ENCODE data around the gene FGF14.

Gene FGF14

DNA sequence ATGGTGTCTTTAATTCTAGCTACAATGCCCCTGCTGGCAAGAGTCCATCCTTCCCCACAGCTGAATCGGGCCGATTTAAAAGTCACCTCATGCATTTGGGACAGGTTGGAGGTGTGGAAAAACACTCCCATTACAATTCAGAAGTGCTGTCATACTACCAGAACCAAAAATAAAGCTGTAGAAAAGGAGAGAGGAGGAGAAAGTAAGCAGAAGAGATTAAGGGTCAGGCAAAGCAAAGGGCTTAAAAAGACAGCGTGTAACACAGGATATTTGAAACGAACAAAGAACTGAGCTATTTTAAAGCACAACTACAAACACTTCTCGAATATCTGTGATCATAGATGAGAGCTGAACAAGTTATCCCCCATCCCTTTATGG is 90.4 kb downstream of the FGF14 start:
- DNase-seq (ENCODE audit: low read depth in 1 of 2, low spot score in 1 of 2), result no peak

DNA sequence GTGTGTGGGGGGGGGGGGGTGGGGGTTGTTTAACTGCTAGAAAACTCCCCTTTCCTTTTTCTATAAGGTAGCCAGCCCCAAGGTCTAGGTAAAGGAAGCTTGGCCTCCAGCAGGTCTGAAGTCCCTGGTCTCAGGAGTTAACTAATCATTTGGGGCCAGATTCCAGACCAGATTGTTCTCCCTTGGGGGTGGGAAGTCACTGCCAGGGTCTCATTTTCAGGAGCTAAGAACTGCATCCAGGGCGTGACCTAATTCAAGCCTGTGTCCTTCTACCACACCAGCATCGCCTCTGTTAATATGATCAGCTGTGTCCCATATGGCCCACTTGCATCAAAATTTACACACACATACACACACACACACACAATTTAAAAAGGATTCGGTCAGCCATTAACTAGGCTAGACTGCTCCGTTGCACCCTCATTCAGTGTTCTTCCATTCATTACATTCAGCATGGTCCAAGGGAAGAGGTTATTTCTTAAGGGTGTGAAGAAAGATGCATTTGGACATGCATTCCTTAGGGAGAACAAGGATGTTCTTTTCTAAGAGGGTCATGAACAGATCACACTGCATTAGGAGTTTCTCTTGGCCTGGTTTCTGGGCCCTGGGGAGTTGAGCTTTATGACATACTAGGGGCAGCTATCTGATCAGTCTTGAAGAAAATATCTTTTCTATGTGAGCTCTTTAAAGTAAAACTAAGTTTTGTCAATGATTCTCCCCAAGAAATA is 91.0 kb downstream of the FGF14 start:
- no peak for DNase-seq (ENCODE audit: low read depth in 1 of 2, low spot score in 1 of 2)

DNA sequence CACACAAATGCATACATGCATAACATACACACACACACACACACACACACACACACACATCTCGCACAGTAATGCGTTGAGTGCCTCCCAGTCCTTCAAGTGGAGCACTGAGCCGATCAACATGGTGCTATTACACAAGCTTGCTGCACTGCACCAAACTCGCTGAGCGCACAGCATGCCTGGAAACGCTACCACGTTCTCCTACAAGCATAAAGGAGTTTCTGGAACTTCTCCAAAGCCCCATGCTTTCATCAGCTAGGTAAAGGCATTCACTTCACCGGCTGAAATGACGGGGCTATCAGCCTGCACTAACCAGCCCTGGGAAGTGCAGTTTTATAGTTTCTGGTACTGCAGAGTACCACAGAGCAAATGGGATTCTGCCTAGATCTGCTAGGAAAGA is 92.7 kb downstream of the FGF14 start:
- no peak for DNase-seq (ENCODE audit: low read depth in 1 of 2, low spot score in 1 of 2)

DNA sequence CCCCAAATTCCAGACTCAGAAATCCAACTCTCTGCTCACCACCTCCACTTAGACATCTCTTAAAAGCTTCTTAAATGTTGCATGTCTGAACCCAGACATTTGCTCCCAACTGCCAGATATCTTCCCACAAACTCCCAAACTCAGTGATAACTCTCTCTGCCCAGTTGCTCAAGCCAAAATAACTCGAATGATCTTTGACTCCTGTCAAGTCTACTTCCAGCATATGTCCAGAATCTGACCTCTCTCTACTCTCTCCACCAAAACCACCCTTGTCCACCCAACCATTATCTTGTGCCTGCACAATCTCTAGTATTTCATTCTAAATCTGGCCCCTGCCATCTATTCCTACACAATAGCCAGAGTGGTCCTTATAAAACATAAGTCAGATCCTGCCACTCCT is 99.3 kb downstream of the FGF14 start:
- DNase-seq (ENCODE audit: low read depth in 1 of 2, low spot score in 1 of 2), result no peak

DNA sequence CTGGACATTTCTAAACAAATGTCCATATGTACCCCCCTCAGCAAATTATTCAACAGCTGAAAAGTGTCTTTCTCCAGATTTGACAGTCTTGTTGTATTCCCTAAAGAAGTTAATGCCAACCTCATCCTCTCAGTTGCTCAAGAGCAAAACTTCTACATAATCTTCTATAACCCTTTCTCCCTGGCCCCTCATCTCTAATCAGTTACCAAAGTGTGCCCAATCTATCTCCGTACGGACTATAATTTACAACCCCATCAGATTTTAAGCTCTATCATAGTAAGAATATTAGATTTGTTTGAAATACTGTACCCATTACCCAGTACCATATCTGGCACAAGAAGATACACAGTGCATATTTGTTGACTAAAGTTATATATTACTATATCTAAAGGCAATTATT is 101.5 kb downstream of the FGF14 start:
- DNase-seq (ENCODE audit: low read depth in 1 of 2, low spot score in 1 of 2), result no peak

DNA sequence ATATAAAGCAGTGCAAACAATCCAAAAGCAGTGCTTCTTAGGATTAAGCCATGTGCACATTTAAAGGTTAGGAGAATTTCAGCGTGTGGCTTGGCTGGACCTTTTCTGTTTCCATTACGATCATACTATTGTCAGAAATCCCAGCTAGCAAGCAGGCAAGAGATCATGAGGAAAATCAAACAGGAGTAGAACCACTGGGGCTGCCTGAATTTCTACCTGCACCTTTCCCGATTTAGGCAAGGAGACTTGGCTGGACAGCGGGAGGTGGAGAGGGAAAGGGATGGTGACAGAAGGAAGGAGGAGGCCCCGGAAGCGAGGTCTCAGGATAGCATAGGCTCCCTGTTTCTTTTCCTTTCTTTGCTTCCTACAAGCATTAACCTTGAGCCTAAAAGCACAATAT is 102.5 kb downstream of the FGF14 start:
- no peak for DNase-seq (ENCODE audit: low read depth in 1 of 2, low spot score in 1 of 2)

DNA sequence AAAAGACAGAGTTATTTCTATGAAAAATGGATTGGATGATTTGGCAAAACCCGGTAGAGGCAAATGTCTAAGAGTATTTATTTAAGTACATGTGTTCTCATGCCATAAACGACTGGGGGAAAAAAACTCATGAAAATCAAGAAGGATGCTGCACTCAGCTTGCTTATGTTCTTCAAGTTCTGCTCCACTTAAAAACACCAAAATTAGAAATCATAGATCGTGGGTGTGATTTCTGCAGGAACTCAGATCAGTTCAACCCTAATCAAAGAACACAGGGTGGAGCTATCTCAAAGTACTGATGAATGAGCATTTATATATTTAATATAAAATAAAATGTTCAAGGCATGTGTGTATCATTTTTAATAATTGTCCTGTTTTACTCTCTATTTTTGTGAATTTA is 103.8 kb downstream of the FGF14 start:
- no peak for DNase-seq (ENCODE audit: low read depth in 1 of 2, low spot score in 1 of 2)

DNA sequence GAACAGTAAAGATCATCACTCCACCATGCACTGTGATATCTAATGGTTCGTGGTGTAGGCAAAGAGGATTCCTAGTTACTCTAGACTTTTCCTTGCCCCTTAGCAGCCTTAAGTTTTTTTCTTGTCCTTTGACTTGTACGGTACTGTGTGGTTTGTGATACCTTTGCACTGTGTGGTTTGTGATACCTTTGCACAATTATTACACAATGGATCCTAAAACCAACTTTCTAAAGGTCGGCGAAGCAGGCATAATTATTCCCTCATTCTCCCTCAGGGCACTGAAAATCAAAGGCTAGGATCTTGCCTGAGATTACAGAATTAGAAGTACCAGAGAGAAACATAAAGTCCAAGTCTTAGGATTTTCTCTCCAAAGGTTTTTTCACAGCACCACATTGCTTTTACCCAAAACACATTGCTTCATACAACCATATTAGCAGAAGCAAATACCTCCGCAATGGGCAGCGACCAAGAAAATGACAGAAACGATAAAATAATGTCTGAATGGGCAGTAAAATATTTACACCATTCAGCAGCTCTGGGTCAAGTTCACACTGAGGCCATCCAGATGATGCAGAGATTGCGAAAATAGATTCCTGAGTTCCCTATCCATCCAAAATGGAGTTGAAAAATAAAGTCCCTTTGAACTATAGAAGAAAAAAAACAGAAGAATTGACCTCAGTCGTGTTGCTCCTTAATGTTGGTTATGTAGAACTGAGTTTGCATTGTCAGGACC is 106.4 kb downstream of the FGF14 start:
- no peak for DNase-seq (ENCODE audit: low read depth in 1 of 2, low spot score in 1 of 2)

DNA sequence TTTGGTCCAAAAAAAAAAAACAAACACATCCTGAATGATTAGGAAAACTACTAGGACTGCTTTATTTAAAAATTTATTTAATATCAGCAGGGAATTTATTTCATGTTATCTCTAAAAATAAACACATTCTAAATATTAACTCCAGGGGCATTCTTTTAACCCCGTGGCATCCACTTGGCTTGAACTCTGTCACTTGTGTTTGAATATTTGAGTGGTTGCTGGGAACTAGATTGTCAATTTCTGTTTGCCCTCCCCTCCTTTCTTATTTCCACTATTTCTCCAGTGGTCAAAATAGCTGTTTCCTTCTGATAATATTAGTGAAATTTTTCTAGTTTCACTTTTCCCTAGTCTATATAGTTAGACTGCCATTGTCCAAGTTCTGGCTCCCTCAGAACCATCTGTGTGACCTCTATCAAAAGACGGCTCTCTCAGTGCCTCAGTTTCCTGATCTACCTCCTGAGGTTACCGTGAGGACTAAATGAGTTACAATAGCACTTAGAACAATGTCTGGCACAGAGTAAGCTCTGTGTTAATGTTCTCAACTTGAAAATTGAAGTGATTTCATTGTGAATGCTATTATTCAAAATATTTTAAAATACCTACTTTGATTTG is 107.3 kb downstream of the FGF14 start:
- DNase-seq (ENCODE audit: low read depth in 1 of 2, low spot score in 1 of 2), result no peak

DNA sequence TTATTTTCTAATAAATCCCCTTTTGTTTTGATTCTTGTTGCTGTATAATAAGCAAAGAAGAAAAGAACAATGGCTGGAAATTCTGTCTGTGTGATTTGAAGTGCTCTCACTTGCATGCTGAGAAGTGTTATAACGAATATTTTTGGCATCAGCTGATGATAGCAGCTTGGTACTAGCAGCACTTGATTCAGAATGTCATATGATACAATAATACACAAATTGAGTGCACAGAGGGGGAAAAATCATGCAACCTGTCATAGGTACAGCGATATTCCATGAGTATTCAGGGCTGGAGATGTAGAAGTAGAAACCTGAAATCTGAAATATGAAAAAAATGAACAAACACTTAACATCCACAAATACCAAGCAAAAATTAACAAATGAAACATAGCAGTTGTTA is 108.1 kb downstream of the FGF14 start:
- no peak for DNase-seq (ENCODE audit: low read depth in 1 of 2, low spot score in 1 of 2)

DNA sequence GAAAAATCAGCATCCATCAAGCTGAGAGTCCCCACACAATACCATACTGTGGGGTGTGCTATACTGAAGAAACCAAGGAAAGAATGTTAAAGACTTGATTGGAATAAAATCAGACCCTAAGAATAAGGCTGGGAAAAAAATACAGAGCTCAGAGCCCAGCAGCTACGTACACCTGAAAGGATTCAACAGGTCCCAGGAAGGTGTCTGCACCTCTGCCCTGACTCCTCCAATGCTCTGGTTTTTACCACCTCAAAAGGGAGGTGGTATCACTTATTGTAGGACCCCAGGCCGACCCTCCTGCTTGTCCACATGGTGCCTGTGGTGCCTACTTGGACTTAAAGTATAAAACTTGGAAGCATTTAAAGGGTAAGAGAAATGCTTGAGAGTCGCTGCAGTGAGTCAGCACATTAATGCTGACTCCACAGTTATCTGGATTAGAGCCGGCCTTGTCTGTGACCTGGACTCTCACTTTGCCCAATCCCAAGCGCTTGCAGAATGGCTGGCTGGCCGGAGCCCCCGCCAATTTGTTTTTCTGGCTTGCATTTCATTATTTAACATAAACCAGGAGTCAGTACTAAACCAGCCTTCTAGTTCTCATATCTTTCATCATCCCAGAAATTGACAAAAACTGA is 110.1 kb downstream of the FGF14 start:
- no peak for DNase-seq (ENCODE audit: low read depth in 1 of 2, low spot score in 1 of 2)

DNA sequence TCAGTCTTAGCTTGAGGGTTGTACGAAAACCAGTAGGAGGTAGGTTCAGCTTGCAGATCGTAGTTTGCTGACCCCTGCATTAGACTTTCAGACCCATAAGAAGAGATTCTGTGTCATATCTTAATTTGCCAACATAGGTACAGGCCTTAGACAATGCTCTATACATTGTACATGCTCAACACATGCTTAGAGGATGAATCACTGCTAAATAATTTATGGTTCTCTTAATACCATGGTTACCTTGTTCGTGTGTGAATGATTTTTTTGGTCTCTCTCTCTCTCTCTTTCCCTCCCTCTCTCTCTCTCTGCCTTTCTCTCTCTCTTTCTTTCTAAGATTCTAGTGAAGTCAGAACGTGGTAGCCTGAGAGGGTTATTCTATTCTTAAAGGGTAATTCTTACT is 112.2 kb downstream of the FGF14 start:
- no peak for DNase-seq (ENCODE audit: low read depth in 1 of 2, low spot score in 1 of 2)

DNA sequence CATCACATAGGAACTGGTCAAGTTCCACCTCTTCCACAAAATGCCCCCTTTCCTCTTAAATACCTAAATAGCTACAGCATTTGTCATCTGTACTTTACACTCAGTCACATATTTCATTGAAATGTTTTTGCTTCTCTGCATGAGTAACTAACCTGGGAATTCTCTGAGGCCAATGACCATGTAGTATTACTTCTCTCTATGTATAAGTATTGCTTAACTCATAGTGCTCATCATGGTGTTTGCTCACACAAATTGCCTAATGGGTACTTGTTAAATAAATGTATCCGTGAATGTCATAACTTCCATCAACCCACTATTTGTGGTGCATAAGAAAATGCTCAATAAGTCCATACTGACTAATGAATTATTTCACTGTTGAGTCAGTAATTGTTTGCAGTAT is 115.5 kb downstream of the FGF14 start:
- DNase-seq (ENCODE audit: low read depth in 1 of 2, low spot score in 1 of 2), result no peak

DNA sequence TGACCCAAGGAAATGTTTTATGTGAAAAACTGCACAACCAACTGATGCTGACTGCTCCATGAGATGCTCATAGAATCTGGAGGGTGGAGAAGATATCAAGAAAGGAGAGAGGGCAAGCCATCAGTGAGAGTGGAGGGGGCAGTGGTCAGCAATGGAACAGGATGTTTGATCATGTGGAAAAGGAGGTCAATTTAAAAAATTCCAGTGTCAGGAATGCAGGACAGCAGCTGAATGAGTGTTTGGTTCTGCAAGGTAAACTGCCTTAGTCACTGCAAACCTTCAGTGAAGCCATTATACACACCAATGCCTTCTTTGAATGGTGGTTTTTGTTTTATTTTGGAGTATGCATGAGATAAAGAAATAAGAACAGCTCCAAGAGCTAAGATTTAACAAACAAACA is 121.5 kb downstream of the FGF14 start:
- DNase-seq (ENCODE audit: low read depth in 1 of 2, low spot score in 1 of 2), result no peak

DNA sequence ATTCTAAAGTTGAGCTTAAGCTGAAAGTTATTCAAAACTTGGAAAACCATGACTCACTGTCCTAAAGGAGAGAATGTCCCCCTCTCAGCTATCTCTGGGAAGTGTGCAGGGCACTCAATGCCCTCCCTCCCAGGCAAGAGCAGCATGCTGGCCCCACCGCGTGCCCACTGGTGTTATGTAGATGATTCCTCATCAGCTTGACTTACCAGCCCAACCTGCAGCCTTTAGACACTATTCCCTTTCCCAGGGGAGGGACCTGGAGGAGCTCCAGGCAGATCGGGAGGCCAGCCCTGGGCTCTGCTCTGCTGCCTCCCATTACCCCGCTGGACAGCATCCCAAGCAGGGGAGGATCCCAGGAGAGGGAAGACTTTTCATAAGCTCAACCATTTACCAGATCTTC is 124.6 kb downstream of the FGF14 start:
- no peak for DNase-seq (ENCODE audit: low read depth in 1 of 2, low spot score in 1 of 2)

DNA sequence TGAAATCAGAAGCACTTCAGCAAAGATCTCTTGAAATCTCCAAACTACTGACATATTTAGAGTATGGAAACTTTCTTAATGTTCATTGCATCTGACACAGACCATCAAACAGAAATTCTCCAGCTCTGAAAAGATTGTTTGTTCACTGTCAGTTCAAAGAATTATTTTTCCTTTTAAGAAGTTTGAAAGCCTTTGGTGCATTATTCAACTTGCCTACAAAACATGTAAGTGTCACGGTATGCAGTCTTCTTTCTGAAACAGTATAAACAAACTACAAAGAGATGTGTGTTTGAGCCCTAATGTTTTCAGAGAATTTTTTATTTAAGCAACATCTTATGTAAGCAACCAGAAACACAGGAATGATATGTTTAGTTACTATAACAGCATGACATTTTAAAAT is 125.4 kb downstream of the FGF14 start:
- DNase-seq (ENCODE audit: low read depth in 1 of 2, low spot score in 1 of 2), result no peak

DNA sequence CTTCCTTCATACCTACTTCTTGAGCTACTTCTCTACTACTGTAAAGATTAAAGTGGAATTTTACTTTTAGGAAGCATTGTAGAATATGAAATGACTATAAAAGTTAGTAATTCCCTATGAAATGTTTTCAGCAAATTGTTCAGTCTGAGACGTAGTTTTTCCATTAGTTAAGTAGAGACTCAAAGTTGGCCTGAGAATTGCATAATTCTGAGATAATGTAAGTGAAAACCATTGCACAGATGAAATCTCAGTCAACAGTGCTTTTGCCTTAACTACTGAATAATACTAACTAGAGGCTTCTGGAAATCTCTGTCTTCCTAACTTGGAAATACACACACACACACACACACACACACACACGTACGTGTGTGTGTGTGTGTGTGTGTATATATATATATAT is 125.9 kb downstream of the FGF14 start:
- no peak for DNase-seq (ENCODE audit: low read depth in 1 of 2, low spot score in 1 of 2)

DNA sequence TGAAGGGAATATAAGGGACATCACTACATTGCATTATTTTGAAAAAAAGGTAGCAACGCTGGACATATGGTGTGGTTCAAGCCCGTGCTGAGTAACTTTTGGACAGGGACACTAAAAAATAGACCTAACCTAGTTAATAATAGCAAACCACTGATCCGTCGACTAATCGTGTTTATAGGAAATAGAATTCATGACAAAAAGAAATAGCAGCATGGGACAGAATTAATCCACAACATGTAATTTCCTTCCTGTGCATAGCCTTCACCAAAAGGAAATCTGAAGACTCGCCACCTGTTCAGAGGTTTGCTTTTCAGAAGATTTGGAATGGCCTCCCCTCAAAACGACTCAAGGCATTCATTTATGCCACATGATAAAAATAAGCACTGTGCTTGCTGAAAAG is 128.7 kb downstream of the FGF14 start:
- DNase-seq (ENCODE audit: low read depth in 1 of 2, low spot score in 1 of 2), result no peak

DNA sequence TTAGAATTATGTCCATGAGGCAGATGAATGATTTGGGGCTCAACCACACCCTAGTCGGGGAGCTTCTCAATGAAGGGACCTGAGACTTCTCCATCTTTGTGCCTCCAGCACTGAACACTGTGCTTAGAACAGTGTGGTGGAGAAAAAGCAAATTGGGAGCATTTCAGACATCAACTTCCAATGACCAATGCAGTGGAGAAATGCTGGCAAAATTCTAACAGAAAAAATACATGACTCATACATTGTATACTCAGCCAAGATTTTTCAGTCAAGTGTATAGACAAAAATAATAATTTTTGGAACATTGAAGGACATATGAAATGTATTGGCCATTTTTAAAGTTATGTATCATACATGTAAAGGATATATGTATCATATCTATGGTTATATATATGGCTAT is 134.7 kb downstream of the FGF14 start:
- DNase-seq (ENCODE audit: low read depth in 1 of 2, low spot score in 1 of 2), result no peak

DNA sequence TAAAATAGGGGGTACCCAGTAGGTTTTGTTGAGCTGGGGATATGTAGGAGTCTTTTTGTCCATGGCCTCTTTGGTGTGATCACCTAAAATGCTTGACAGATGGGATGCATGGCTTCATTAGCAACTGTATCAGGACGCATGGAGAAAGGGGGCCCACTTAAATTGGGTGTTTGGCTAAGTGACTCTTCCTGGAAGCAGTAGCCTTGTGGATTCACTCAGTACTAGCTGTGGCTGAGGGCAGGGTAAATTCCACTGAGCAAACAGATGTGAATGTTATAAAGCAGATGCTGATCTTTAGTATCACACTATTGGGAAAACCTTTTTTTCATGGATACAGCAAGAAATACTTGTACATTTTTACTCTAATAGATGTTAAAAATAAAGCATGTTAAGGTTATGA is 140.0 kb downstream of the FGF14 start:
- no peak for DNase-seq (ENCODE audit: low read depth in 1 of 2, low spot score in 1 of 2)

DNA sequence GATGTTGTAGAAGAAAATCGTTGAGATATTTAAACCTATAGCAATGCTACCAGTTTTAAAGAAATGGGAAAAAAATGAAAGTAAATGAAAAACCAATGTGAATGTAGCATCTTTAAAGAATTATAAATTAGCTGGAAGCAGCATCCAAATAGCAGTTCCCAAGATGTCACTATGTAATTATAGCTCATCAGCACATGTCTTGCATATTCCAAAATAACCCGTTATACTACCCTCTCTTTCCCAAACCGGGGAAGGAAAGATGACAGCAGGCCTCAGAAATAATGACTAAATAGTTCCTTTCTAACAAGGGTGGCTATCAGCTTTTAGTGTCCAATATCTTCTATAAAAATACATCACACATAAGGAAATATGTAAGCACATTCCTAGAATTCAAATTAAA is 140.5 kb downstream of the FGF14 start:
- no peak for DNase-seq (ENCODE audit: low read depth in 1 of 2, low spot score in 1 of 2)

DNA sequence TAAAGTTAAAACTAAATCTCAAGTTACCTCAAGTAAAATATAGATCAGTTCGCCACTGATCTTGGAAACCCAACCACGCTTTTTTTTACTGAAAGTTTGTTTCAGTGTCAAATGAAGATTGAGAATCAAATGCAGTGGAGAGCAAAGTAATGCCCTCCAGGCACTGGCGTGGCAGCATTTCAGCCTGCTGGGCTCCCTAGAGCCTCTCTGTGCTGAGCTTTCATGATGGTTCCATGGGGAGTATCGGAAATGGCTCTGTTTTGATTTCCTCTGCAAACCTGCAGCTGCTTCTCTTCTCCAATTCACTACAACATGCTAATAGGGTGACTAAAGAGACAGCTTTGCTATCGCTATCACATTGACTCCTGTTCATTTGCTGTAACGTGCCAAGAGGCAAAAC is 141.6 kb downstream of the FGF14 start:
- DNase-seq (ENCODE audit: low read depth in 1 of 2, low spot score in 1 of 2), result no peak

All from activated T-helper 1 cell treated with anti-CD3 and anti-CD28 coated beads, Interleukin-2, amount 50 U/mL, for 16 hours (primary cell).